NCI-H187 (cell line): Measurements from ENCODE around the gene DOCK1.
"Not testable (repeated sequence)": the region's sequence is repeated elsewhere in the genome, so short reads cannot be mapped to it uniquely, and the experiment has no call there.

Source experiments
- DNase-seq, 2 experiments: peaks; one replicate each; lab custom pipeline; 2025; lab: John Stamatoyannopoulos, UW

The DOCK1 gene

GRCh38 chr10:126904818-126905701 lies at the start of gene DOCK1:
Gene DOCK1 (plus strand): TSS chr10:126905428. CDS start chr10:126905518, 90 bp downstream.
- DNase-seq: no peak

DNA sequence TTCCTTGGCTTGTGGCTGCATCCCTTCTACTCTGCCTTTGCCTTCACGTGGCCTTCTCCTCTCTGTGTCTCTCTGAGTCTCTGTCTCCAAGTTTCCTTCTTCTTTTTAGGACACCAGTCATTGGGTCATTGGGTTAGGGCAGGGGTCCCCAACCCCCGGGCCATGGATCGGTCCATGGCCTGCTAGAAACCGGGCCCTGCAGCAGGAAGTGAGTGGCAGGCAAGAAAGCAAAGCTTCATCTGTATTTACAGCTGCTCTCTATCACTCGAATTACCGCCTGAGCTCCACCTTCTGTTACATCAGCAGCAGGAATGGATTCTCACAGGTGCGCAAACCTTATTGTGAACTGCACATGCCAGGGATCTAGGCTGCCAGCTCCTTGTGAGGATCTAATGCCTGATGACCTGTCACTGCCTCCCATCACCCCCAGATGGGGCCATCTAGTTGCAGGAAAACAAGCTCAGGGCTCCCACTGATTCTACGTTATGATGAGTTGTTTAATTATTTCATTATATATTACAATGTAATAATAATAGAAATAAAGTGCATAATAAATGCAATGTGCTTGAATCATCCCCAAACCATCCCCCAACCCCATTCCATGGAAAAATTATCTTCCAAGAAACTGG lies 47.9 kb upstream of the DOCK1 start:
- no peak for DNase-seq

GRCh38 chr10:126867567-126868365 lies 37.5 kb upstream of the DOCK1 start:
- DNase-seq: no peak

DNA sequence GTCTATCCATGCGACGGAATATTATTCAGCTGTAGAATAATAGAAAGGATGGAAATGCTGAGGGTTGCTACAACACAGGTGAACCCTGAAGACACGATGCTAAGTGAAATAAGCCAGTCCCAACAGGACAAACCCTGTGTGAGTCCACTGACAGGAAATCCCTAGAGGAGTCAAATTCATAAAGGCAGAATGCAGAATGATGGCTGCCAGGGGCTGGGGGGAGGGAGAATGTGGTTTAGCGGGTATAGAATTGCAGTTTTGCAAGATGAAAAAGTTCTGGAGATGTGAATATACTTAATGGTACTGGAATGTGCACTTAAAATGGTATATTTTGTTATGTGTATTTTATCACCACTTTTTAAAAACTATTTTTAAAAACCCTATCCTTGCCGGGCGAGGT lies 36.9 kb upstream of the DOCK1 start:
- DNase-seq: no peak

GRCh38 chr10:126872135-126872534 lies 33.1 kb upstream of the DOCK1 start:
- DNase-seq: no peak

GRCh38 chr10:126872768-126873167 lies 32.5 kb upstream of the DOCK1 start:
- DNase-seq: no peak

GRCh38 chr10:126876456-126876855 lies 28.8 kb upstream of the DOCK1 start:
- DNase-seq: no peak

DNA sequence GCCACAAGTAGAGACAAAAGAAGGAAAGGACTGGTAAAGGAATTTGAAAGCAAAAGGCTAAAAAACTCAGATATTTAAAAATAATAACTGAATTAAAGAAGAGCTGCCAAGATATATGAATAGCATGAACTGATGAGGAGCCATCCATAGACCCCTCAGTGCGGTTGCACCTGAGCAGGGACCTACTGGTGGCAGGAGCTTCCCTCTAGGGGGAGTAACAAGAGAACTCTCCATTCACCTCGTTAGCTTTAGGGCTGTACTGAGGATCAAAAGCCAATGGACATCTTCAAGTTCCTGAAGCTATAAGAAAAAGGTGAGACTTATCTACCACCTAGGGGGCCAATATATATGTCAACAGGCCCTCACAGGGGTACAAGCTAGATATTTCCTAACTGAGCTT lies 27.8 kb upstream of the DOCK1 start:
- no peak for DNase-seq

GRCh38 chr10:126878594-126878993 lies 26.6 kb upstream of the DOCK1 start:
- DNase-seq: no peak

GRCh38 chr10:126880926-126881325 lies 24.3 kb upstream of the DOCK1 start:
- DNase-seq: no peak

- not testable (repeated sequence) for DNase-seq
Measured at GRCh38 chr10:126882055-126882454, 23.2 kb upstream of the DOCK1 start.

GRCh38 chr10:126888436-126888835 lies 16.8 kb upstream of the DOCK1 start:
- DNase-seq: not testable (repeated sequence)

DNA sequence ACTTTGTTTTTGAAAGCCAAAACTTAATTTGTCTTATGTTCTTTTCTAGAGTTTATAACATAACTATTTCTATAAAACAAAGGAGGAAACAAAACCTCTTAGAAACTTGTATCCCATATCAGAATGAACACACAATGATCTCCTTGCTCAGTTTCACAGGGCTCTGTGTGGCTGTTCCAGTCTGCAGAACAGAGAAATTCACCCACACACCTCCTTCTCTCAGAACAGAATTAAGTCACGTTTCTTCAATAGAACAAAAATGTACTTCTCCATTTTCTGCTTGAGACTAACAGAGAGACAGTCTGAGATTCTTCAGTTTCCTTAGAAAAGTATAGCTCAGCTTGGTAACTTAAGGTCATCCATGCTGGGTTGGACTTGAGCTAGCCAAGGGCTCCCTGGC lies 15.8 kb upstream of the DOCK1 start:
- no peak for DNase-seq

- not testable (repeated sequence) for DNase-seq
Measured at GRCh38 chr10:126890797-126891196, 14.4 kb upstream of the DOCK1 start.

- DNase-seq: no peak
Measured at GRCh38 chr10:126892226-126893175, 12.7 kb upstream of the DOCK1 start.

DNA sequence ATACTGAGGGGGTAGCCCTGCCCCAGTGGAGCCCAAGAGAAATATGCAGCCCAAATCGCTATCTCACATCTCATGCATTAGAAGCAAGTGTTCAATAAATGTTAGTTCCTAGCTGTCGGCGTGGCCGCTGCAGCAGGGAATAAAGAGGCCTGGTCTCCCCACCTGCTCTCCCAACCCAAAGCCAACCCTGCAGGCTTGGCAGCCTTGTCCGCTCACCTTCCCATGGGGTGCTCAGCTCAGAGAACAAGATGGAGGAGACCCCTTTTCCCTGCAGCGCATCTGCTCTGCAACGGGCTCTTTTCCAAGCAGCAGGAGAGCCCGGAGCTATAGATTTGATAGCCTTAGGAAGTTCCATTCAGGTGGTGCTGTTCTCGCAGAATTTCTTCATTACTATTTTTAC lies 12.0 kb upstream of the DOCK1 start:
- DNase-seq: no peak

DNA sequence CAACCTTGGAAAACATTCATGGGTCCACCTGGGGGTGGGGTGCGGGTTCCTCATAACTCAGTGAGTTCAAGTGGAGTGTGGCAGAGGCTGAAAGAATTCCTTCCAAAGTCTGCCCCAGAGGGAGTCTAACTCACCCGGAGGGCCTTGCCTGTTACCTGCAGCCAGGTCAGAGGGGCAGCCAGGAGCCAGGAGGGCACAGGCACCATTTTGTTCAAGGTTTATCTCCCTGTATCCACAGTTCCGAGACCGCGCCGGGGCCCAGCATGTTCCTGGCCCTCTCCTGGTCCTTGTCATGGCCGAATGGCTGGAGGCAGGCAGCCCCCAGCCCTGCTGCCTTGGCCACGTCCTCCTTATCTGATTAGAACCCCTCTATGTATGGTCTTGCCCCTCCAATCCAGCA lies 11.4 kb upstream of the DOCK1 start:
- no peak for DNase-seq

DNA sequence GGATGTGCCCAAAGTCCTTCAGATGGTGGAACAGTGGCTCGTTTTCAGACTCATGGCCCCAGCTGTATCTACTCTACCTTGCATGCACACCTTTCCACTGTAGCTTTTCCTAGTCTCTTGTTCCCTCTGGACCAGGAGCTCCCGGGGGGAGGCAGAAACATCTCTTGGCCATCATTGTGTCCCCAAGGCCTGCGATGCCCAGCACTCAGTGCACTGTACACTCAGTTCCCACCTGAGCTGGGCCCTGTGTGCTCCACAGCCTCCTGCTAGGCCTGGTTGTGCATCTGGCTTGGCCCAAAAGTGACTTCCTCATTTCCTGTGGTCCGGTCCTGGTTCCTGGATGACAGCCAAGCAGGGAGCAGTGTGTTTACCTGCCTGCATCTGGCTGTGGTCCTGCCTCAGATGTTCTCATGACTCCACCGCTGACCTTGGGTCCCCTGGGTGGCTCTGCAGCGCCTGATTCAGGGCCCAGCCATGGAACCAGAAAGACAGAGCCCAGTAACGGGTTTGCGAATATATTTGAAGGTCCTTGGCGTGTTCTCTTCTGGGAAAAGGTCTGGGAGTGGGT lies 9.9 kb upstream of the DOCK1 start:
- DNase-seq: no peak

GRCh38 chr10:126898460-126898859 lies 6.8 kb upstream of the DOCK1 start:
- DNase-seq: no peak

DNA sequence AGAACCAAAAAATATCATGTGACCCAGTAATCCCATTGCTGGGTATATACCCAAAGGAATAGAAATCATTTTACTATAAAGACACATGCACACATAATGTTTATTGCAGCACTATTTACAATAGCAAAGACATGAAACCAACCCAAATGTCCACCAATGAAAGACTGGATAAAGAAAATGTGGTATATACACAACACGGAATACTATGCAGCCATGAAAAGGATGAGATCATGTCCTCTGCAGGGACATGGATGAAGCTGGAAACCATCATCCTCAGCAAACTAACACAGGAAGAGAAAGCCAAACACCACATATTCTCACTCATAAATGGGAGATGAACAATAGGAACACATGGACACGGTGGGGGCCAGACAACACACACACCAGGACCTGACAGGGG lies 5.7 kb upstream of the DOCK1 start:
- not testable (repeated sequence) for DNase-seq

DNA sequence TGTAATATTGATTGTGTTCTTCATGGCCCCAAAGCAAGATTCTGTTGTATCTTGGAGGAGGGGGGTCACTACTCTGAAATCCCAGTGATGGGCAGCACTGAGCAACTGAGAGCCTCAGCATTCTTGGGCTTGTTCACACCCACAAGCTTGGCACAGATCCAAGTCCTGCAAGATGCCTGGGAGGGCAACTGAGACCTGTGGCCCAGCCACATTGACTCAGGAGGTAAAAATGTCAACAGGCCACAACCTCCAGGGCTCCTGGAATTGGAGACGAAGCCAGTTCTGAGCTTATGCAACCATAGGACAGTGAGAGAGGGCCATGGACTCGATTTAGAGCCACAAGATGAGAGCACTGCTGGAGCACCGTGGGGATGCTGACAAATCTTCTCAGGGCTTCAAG lies 3.1 kb upstream of the DOCK1 start:
- DNase-seq: no peak
